IMR-90 (cell line): ENCODE measurements around the gene NCLN. TPM values are rescaled to one million over a fixed set of nuclear protein-coding genes. Genes with fewer than 3 reads are reported as not detected.
"Not testable (repeated sequence)": the region's sequence is repeated elsewhere in the genome, so short reads cannot be mapped to it uniquely, and the experiment has no call there.

Experiments
- ATAC-seq: fragments of 200-7000 bp; cut with Tn5 transposase; 2 replicates; pipeline ENCODE4 v1.9.1; 2020; ENCODE audit warnings: low read depth, mild to moderate bottlenecking, moderate library complexity
- BruUV-seq: library from RNA; stranded (reverse); fragments of 400-500 nt; replicated peaks from 2 replicates; lab custom pipeline; 2021; lab: Mats Ljungman, UMichigan
- CTCF ChIA-PET: fragments of 300-600 bp; formaldehyde crosslinking; extraction: SDS; loops from one replicate; lab custom pipeline; 2021; ENCODE audit warnings: antibody characterized with exemption; lab: Yijun Ruan, JAX
- POLR2A ChIA-PET: fragments of 300-600 bp; sonication (Branson Sonifier 250); formaldehyde crosslinking; loops from one replicate; lab custom pipeline; 2022; ENCODE audit warnings: antibody characterized with exemption; ENCODE audit not compliant: unreplicated experiment; lab: Charles Lee
- DNase-seq: peaks from one replicate; pipeline ENCODE4 v3.0.0; 2013
- H2AFZ ChIP-seq: replicated peaks from 2 replicates; pipeline ENCODE3; 2013; ENCODE audit warnings: low read length, mild to moderate bottlenecking; ENCODE audit not compliant: poor library complexity
- H2AK5ac ChIP-seq: 2 replicates; pipeline ENCODE4 v1.6.1; 2013; ENCODE audit warnings: low read depth, low read length, inconsistent platforms
- H2AK9ac ChIP-seq: replicated peaks from 2 replicates; pipeline ENCODE3; 2013; ENCODE audit warnings: mild to moderate bottlenecking, low read depth, low read length, moderate library complexity; ENCODE audit not compliant: poor library complexity
- H2BK120ac ChIP-seq: 2 replicates; pipeline ENCODE4 v1.6.1; 2013; ENCODE audit warnings: low read depth, low read length, inconsistent platforms
- H2BK15ac ChIP-seq: 3 replicates; pipeline ENCODE4 v1.6.1; 2013; ENCODE audit warnings: low read depth, low read length, inconsistent platforms
- H2BK20ac ChIP-seq: 2 replicates; pipeline ENCODE4 v1.6.1; 2013; ENCODE audit warnings: low read depth, mild to moderate bottlenecking, inconsistent platforms, low read length, moderate library complexity
- H2BK5ac ChIP-seq: 2 replicates; pipeline ENCODE4 v1.6.1; 2013; ENCODE audit warnings: mild to moderate bottlenecking, low read depth, low read length, inconsistent platforms; ENCODE audit not compliant: poor library complexity, severe bottlenecking
- H3K14ac ChIP-seq: replicated peaks from 2 replicates; pipeline ENCODE4 v1.6.1; 2013; ENCODE audit warnings: low read depth, low read length, inconsistent platforms
- H3K18ac ChIP-seq: 2 replicates; pipeline ENCODE4 v1.6.1; 2013; ENCODE audit warnings: low read depth, low read length, control low read depth
- H3K23ac ChIP-seq: 2 replicates; pipeline ENCODE4 v1.6.1; 2013; ENCODE audit warnings: low read depth, low read length, inconsistent platforms
- H3K27ac ChIP-seq: 2 replicates; pipeline ENCODE4 v1.5.1; 2013; ENCODE audit warnings: mild to moderate bottlenecking, control low read depth, low read length; ENCODE audit not compliant: insufficient read depth
- H3K27me3 ChIP-seq: 2 replicates; pipeline ENCODE4 v1.6.1; 2013; ENCODE audit warnings: low read length; ENCODE audit not compliant: control insufficient read depth, insufficient read depth
- H3K36me3 ChIP-seq: 2 replicates; pipeline ENCODE4 v1.6.1; 2013; ENCODE audit warnings: low read length, mixed read lengths; ENCODE audit not compliant: control insufficient read depth, insufficient read depth
- H3K4ac ChIP-seq: 2 replicates; pipeline ENCODE4 v1.6.1; 2013; ENCODE audit warnings: low read depth, low read length, inconsistent platforms
- H3K4me1 ChIP-seq: 2 replicates; pipeline ENCODE4 v1.6.1; 2013; ENCODE audit warnings: low read length, mixed read lengths; ENCODE audit not compliant: control insufficient read depth, insufficient read depth
- H3K4me2 ChIP-seq: 2 replicates; pipeline ENCODE4 v1.6.1; 2013; ENCODE audit warnings: low read depth, mild to moderate bottlenecking, control low read depth, low read length, moderate library complexity
- H3K4me3 ChIP-seq: 2 replicates; pipeline ENCODE4 v1.5.1; 2013; ENCODE audit warnings: low read depth, mild to moderate bottlenecking, control low read depth, low read length, moderate library complexity; ENCODE audit not compliant: insufficient read depth
- H3K56ac ChIP-seq: 2 replicates; pipeline ENCODE4 v1.6.1; 2013; ENCODE audit warnings: low read length, inconsistent platforms; ENCODE audit not compliant: insufficient read depth; ENCODE audit errors: extremely low read depth
- H3K79me1 ChIP-seq, 2 experiments: 2 replicates each; pipeline ENCODE4 v1.6.1; 2013; ENCODE audit warnings: low read length in 2 of 2, inconsistent platforms in 1 of 2, low read depth in 1 of 2
- H3K9ac ChIP-seq: 2 replicates; pipeline ENCODE4 v1.6.1; 2013; ENCODE audit warnings: low read depth, low read length, control low read depth
- H3K9me1 ChIP-seq: 2 replicates; pipeline ENCODE4 v1.6.1; 2013; ENCODE audit warnings: low read length, inconsistent platforms; ENCODE audit not compliant: insufficient read depth
- H3K9me3 ChIP-seq: 2 replicates; pipeline ENCODE4 v1.6.1; 2013; ENCODE audit warnings: low read length; ENCODE audit not compliant: control insufficient read depth, insufficient read depth
- H4K20me1 ChIP-seq: 2 replicates; pipeline ENCODE4 v1.6.1; 2013; ENCODE audit warnings: low read length, inconsistent platforms; ENCODE audit not compliant: insufficient read depth
- H4K5ac ChIP-seq: 2 replicates; pipeline ENCODE4 v1.6.1; 2013; ENCODE audit warnings: mild to moderate bottlenecking, low read depth, low read length, control low read depth
- H4K8ac ChIP-seq, 2 experiments: 2 replicates each; pipeline ENCODE4 v1.6.1; 2013; ENCODE audit warnings: low read depth in 2 of 2, low read length in 2 of 2, control low read depth in 1 of 2, inconsistent platforms in 1 of 2
- H4K91ac ChIP-seq: 2 replicates; pipeline ENCODE4 v1.6.1; 2013; ENCODE audit warnings: low read depth, low read length, inconsistent platforms; ENCODE audit not compliant: insufficient read depth
- MAFK ChIP-seq: IDR thresholded peaks from 2 replicates; pipeline ENCODE4 v1.6.1; 2012; ENCODE audit warnings: low read depth, low read length, improper control_type of control experiment
- WGBS, 2 experiments: methylation state at CpG; one replicate each; pipeline versions ENCODE4 v1.1.5 to v1.1.7; 2013; ENCODE audit warnings: missing lambda C conversion rate in 2 of 2; ENCODE audit not compliant: insufficient read length in 1 of 2; ENCODE audit errors: extremely low coverage in 2 of 2; 5-methylcytosine and 5-hydroxymethylcytosine counted together
- dilution Hi-C: fragments of 300-500 bp; cut with HindIII; formaldehyde crosslinking; loops from one replicate; pipeline ENCODE4 v1.14.3; 2018; ENCODE audit warnings: low sequenced_read_pairs; ENCODE audit not compliant: unreplicated experiment
- in situ Hi-C: fragments of 300-500 bp; cut with MboI; formaldehyde crosslinking; loops from 3 replicates; pipeline ENCODE4 v1.14.3; 2019; ENCODE audit warnings: low sequenced_read_pairs, inconsistent platforms, mixed read lengths
- intact Hi-C: fragments of 100-400 bp; cut with micrococcal nuclease; formaldehyde crosslinking; loops from 2 replicates; pipeline ENCODE4 v1.10.0; 2022
- polyA plus RNA-seq, 3 experiments: library from polyadenylated mRNA; depleted of rRNA; stranded (reverse); fragments of >200 nt; gene quantifications; 2 replicates each; pipeline ENCODE4 v1.2.3, GENCODE V29; 2012; ENCODE audit warnings: low replicate concordance in 1 of 3
- total RNA-seq: library from RNA; depleted of rRNA; stranded (reverse); fragments of >200 nt; gene quantifications from 2 replicates; pipeline ENCODE4 v1.2.3, GENCODE V29; 2012
- TF ChIP-seq, protein P1 (sequence below): conservative IDR thresholded peaks from 2 replicates; pipeline ENCODE4 v1.5.1; 2012; ENCODE audit warnings: mild to moderate bottlenecking, low read depth, low read length, improper control_type of control experiment

NCLN gene
- total and polyA plus RNA-seq, 2 of the 4 experiments (the other 2 are of a cell fraction) = 32.8 to 90.8 TPM

DNA sequence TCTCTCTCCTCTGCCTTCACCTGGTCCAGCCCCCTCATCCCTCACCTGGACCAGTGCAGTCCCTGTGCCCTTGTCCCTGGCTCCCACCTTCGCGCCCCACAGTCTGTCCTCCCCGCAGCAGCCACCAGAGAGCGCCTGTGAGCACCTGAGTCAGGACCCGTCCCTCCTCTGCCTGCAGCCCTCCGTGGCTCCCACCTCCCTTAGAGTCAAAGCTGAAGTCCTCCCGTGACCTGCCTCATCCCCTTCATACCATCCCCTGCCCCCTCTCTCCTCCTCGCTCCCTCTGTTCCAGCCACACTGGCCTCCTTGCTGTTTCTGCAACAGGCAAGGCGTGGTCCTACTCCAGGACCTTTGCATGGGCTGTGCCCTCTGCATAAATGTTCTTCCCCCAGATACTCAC lies 49.1 kb downstream of the NCLN start:
- Histone ChIP-seq H4K20me1 (no peaks in the 10 kb centered on the region), H3K27me3 (peaks cover 15% of the 10 kb centered on the region), H3K79me1 (no peaks in the 10 kb centered on the region), H3K9me3 (no peaks in the 10 kb centered on the region; the same call in 1 of the 2 replicates), H4K5ac (no peak overlapping the region), H2BK120ac (no peak overlapping the region), H3K9ac (no peak overlapping the region), H3K4ac (no peak overlapping the region), H2BK5ac (no peak overlapping the region), H2AFZ (no peak overlapping the region), H3K4me1 (no peaks in the 10 kb centered on the region), H3K56ac (no peak overlapping the region), H3K23ac (no peak overlapping the region), H4K8ac (no peak overlapping the region), H3K36me3 (no peaks in the 10 kb centered on the region), H2BK15ac (no peak overlapping the region), H3K9me1 (no peaks in the 10 kb centered on the region), H3K18ac (no peak overlapping the region), H3K4me3 (no peak overlapping the region), H3K27ac (no peak overlapping the region), H2AK5ac (no peak overlapping the region), H2BK20ac (no peak overlapping the region), H3K4me2 (no peak overlapping the region), H2AK9ac (no peak overlapping the region), H4K91ac (no peak overlapping the region), H3K14ac (no peak overlapping the region)
- in situ Hi-C loops (no loop called here), intact Hi-C loops (no loop called here), dilution Hi-C loops (no loop called here)
- no peak for ATAC-seq
- WGBS, 2 experiments = 51% methylated on average over 8 of the region's 9 CpGs; no CpG with 5 or more reads in 1 of the 2 experiments
- BruUV-seq = no TSS peak
- CTCF ChIA-PET = no interaction called here
- no peak for DNase-seq
- POLR2A ChIA-PET = no interaction called here
- TF ChIP-seq MAFK = no peak
- TF ChIP-seq, protein P1, sequence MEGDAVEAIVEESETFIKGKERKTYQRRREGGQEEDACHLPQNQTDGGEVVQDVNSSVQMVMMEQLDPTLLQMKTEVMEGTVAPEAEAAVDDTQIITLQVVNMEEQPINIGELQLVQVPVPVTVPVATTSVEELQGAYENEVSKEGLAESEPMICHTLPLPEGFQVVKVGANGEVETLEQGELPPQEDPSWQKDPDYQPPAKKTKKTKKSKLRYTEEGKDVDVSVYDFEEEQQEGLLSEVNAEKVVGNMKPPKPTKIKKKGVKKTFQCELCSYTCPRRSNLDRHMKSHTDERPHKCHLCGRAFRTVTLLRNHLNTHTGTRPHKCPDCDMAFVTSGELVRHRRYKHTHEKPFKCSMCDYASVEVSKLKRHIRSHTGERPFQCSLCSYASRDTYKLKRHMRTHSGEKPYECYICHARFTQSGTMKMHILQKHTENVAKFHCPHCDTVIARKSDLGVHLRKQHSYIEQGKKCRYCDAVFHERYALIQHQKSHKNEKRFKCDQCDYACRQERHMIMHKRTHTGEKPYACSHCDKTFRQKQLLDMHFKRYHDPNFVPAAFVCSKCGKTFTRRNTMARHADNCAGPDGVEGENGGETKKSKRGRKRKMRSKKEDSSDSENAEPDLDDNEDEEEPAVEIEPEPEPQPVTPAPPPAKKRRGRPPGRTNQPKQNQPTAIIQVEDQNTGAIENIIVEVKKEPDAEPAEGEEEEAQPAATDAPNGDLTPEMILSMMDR = 0 out of 2 replicates have a peak, but pooled peaks have one; percentile 15

DNA sequence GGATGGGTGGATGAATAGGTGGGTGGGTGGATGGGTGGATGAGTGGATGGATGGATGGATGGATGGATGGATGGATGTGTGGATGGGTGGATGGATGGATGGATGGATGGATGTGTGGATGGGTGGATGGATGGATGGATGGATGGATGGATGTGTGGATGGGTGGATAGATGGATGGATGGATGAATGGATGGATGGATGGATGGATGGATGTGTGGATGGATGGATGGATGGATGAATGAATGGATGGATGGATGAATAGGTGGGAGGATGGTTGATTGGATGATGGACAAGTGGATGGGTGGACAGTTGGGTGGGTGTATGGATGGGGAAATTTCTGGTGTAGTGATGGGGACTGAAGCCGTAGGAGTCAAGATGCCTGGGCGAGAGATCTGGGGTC lies 49.9 kb downstream of the NCLN start:
- ATAC-seq, H4K8ac ChIP-seq, H3K79me1 ChIP-seq, BruUV-seq, H4K91ac ChIP-seq, dilution Hi-C loops, H3K14ac ChIP-seq, POLR2A ChIA-PET, H3K9ac ChIP-seq, H2BK120ac ChIP-seq, intact Hi-C loops, H2AFZ ChIP-seq, H3K56ac ChIP-seq, H3K23ac ChIP-seq, H3K36me3 ChIP-seq, H3K4me1 ChIP-seq, H4K5ac ChIP-seq, H3K4me2 ChIP-seq, H3K27ac ChIP-seq, DNase-seq, H3K4ac ChIP-seq, H2BK20ac ChIP-seq, H4K20me1 ChIP-seq, H2BK15ac ChIP-seq, H3K4me3 ChIP-seq, H3K18ac ChIP-seq, H2AK5ac ChIP-seq, H2AK9ac ChIP-seq, H3K9me1 ChIP-seq, in situ Hi-C loops, H3K27me3 ChIP-seq, H3K9me3 ChIP-seq, CTCF ChIA-PET: not testable (repeated sequence)
- H2BK5ac ChIP-seq = peak overlapping the region; percentile 26
- WGBS, 2 experiments = 50% methylated on average over 2 of the region's 2 CpGs; no CpG with 5 or more reads in 1 of the 2 experiments
